Body of pancreas (tissue), 4 donors: ENCODE data around the gene NEB. TPM values are rescaled to one million over a fixed set of nuclear protein-coding genes. Genes with fewer than 3 reads are reported as not detected.

Experiments
- ATAC-seq: fragments of 150-250 bp; one replicate; pipeline ENCODE4 v1.9.1; 2016
- DNase-seq, 4 donors: peaks; one replicate each; pipeline ENCODE4 v3.0.0-alpha.2; 2019
- H3K27ac ChIP-seq, 4 donors: fragments of 200-600 bp; sonication (generic); 1 replicate in 3 of 4; 2 replicates in 1 of 4; pipeline versions ENCODE4 v1.5.1 to v1.6.1; 2016 to 2019; ENCODE audit warnings: mild to moderate bottlenecking in 1 of 4, mixed read lengths in 1 of 4, moderate library complexity in 1 of 4
- H3K27me3 ChIP-seq, 2 donors: fragments of 200-600 bp; sonication (generic); one replicate each; pipeline ENCODE4 v1.6.0; 2016; ENCODE audit warnings: mild to moderate bottlenecking in 1 of 2
- H3K36me3 ChIP-seq, 2 donors: fragments of 200-600 bp; sonication (generic); replicated peaks in 1 of 2; 2 replicates each; pipeline ENCODE4 v1.5.1; 2016; ENCODE audit warnings: low read depth in 2 of 2; ENCODE audit not compliant: insufficient read depth in 1 of 2
- H3K4me1 ChIP-seq: fragments of 200-600 bp; sonication (generic); one replicate; pipeline ENCODE4 v1.6.0; 2016
- H3K4me3 ChIP-seq, 2 donors: fragments of 200-600 bp; sonication (generic); 1 replicate in 1 of 2; 2 replicates in 1 of 2; pipeline ENCODE4 v1.5.1; 2016 to 2019
- H3K9me3 ChIP-seq, 3 donors: fragments of 200-600 bp; sonication (generic); 1 replicate in 2 of 3; 2 replicates in 1 of 3; pipeline ENCODE4 v1.5.1; 2016
- CTCF ChIP-seq, 7 experiments: fragments of 450-650 bp in 4 of 7; fragments of 200-600 bp in 3 of 7; sonication (generic) in 3 of 7; IDR thresholded peaks; one replicate each; pipeline ENCODE4 v1.5.1; 2016 to 2019; ENCODE audit warnings: antibody characterized with exemption in 7 of 7
- POLR2A ChIP-seq, 3 donors: fragments of 450-650 bp; IDR thresholded peaks; one replicate each; pipeline ENCODE4 v1.6.1; 2016; ENCODE audit warnings: antibody characterized with exemption in 3 of 3, mild to moderate bottlenecking in 2 of 3
- WGBS, 2 donors: methylation state at CpG; one replicate each; pipeline ENCODE4 v1.1.5; 2017; 5-methylcytosine and 5-hydroxymethylcytosine counted together
- intact Hi-C: fragments of 100-400 bp; cut with DNase I; formaldehyde crosslinking; loops from one replicate; pipeline ENCODE4 v1.15.1; 2023
- total RNA-seq, 2 donors: library from RNA; depleted of rRNA; stranded (reverse); fragments of >200 nt; gene quantifications; one replicate each; pipeline ENCODE4 v1.1.0, GENCODE V29; 2016

The NEB gene
- total RNA-seq, 2 donors from 2014 or later = 2.3 to 3.9 TPM

GRCh38 chr2:151775057-151775740, 40.9 kb upstream of the NEB start:
- TF ChIP-seq CTCF (IDR thresholded peaks at IDR 0.05) = no peak
- TF ChIP-seq POLR2A (IDR thresholded peaks at IDR 0.05) = no peak
- H3K4me1 ChIP-seq = no peaks in the 10 kb centered on the region
- no peaks in the 10 kb centered on the region for H3K36me3 ChIP-seq
- intact Hi-C loops = no loop called here
- H3K9me3 ChIP-seq = no peaks in the 10 kb centered on the region
- WGBS, 2 donors = 92 to 94% methylated on average over 6 of the region's 6 CpGs
- no peaks in the 10 kb centered on the region for H3K27me3 ChIP-seq
- no peak overlapping the region for H3K4me3 ChIP-seq
- no peak for ATAC-seq
- no peak overlapping the region for H3K27ac ChIP-seq
- DNase-seq = no peak

- Histone ChIP-seq H3K27me3 (no peaks in the 10 kb centered on the region), H3K27ac (no peak overlapping the region), H3K4me1 (no peaks in the 10 kb centered on the region), H3K9me3 (no peaks in the 10 kb centered on the region), H3K4me3 (no peak overlapping the region), H3K36me3 (no peaks in the 10 kb centered on the region)
- DNase-seq = no peak
- TF ChIP-seq POLR2A (IDR thresholded peaks at IDR 0.05) (no peak), CTCF (IDR thresholded peaks at IDR 0.05) (no peak)
- intact Hi-C loops = no loop called here
- WGBS, 2 donors = 74 to 77% methylated on average over 3 of the region's 3 CpGs
- peak; percentile 58 for ATAC-seq
These were observed 40.2 kb upstream of the NEB start for GRCh38 chr2:151774506-151774905.

GRCh38 chr2:151771599-151772358, 37.5 kb upstream of the NEB start:
- no peaks in the 10 kb centered on the region for H3K9me3 ChIP-seq
- H3K27me3 ChIP-seq = no peaks in the 10 kb centered on the region
- TF ChIP-seq POLR2A (IDR thresholded peaks at IDR 0.05) = no peak
- no peak for TF ChIP-seq CTCF (IDR thresholded peaks at IDR 0.05)
- intact Hi-C loops = no loop called here
- WGBS, 2 donors = 87 to 93% methylated on average over 10 of the region's 10 CpGs
- ATAC-seq = peak; percentile 45
- no peak overlapping the region for H3K4me3 ChIP-seq
- no peak overlapping the region for H3K27ac ChIP-seq
- no peaks in the 10 kb centered on the region for H3K4me1 ChIP-seq
- peak; percentile 13 to 42 (median 20) for DNase-seq
- H3K36me3 ChIP-seq = no peaks in the 10 kb centered on the region

- Histone ChIP-seq H3K36me3 (no peaks in the 10 kb centered on the region), H3K9me3 (no peaks in the 10 kb centered on the region), H3K4me3 (no peak overlapping the region), H3K27me3 (no peaks in the 10 kb centered on the region), H3K27ac (no peak overlapping the region), H3K4me1 (no peaks in the 10 kb centered on the region)
- TF ChIP-seq CTCF (IDR thresholded peaks at IDR 0.05) (no peak), POLR2A (IDR thresholded peaks at IDR 0.05) (no peak)
- DNase-seq (no peak), ATAC-seq (no peak)
- WGBS, 2 donors = 81 to 86% methylated on average over 2 of the region's 2 CpGs
- intact Hi-C loops = no loop called here
These were observed 36.7 kb upstream of the NEB start for GRCh38 chr2:151770995-151771394.
